HepG2 (cell line): ENCODE results near the gene ALKBH5. TPM values are rescaled to one million over a fixed set of nuclear protein-coding genes. Genes with fewer than 3 reads are reported as not detected.

Source experiments
- ADNP ChIP-seq: sonication (generic); formaldehyde crosslinking; IDR thresholded peaks from 2 replicates; pipeline ENCODE4 v1.4.0; 2020; ENCODE audit warnings: missing genetic modification reagents
- EEA1 ChIP-seq: sonication (generic); formaldehyde crosslinking; IDR thresholded peaks from 2 replicates; pipeline ENCODE4 v1.5.1; 2020; ENCODE audit warnings: mild to moderate bottlenecking, missing genetic modification reagents, borderline replicate concordance
- EED ChIP-seq: sonication (generic); formaldehyde crosslinking; IDR thresholded peaks from 2 replicates; pipeline ENCODE4 v1.5.0; 2020; ENCODE audit warnings: mild to moderate bottlenecking, missing genetic modification reagents
- HIVEP1 ChIP-seq: sonication (generic); formaldehyde crosslinking; IDR thresholded peaks from 2 replicates; pipeline ENCODE4 v1.4.0; 2020; ENCODE audit warnings: mild to moderate bottlenecking, missing genetic modification reagents
- REPIN1 ChIP-seq: sonication (generic); formaldehyde crosslinking; IDR thresholded peaks from 2 replicates; pipeline ENCODE4 v1.8.0; 2022; ENCODE audit warnings: missing genetic modification reagents, low read depth, mild to moderate bottlenecking, borderline replicate concordance
- SIN3B ChIP-seq: fragments of 150-350 bp; IDR thresholded peaks from 2 replicates; pipeline ENCODE4 v1.6.1; 2014; ENCODE audit warnings: low read length
- SMAD3 ChIP-seq: sonication (generic); formaldehyde crosslinking; IDR thresholded peaks from 2 replicates; pipeline ENCODE4 v1.4.0; 2020; ENCODE audit warnings: missing genetic modification reagents
- SP140L ChIP-seq: sonication (generic); formaldehyde crosslinking; IDR thresholded peaks from 2 replicates; pipeline ENCODE4 v1.4.0; 2020; ENCODE audit warnings: missing genetic modification reagents, borderline replicate concordance
- ZBTB38 ChIP-seq: sonication (generic); formaldehyde crosslinking; IDR thresholded peaks from 2 replicates; pipeline ENCODE4 v1.5.1; 2020; ENCODE audit warnings: mild to moderate bottlenecking, missing genetic modification reagents
- ZNF552 ChIP-seq: sonication (generic); formaldehyde crosslinking; IDR thresholded peaks from 2 replicates; pipeline ENCODE4 v1.9.0; 2022; ENCODE audit warnings: missing genetic modification reagents, mild to moderate bottlenecking, borderline replicate concordance
- ZNF605 ChIP-seq: sonication (generic); formaldehyde crosslinking; IDR thresholded peaks from 2 replicates; pipeline ENCODE4 v1.8.0; 2022; ENCODE audit warnings: mild to moderate bottlenecking, missing genetic modification reagents
- ZNF713 ChIP-seq: sonication (generic); formaldehyde crosslinking; IDR thresholded peaks from 2 replicates; pipeline ENCODE4 v1.4.0; 2020; ENCODE audit warnings: mild to moderate bottlenecking, missing genetic modification reagents
- ZNF788 ChIP-seq: sonication (generic); formaldehyde crosslinking; IDR thresholded peaks from 2 replicates; pipeline ENCODE4 v1.5.0; 2020; ENCODE audit warnings: mild to moderate bottlenecking, missing genetic modification reagents, borderline replicate concordance
- ZNF879 ChIP-seq: sonication (generic); formaldehyde crosslinking; IDR thresholded peaks from 2 replicates; pipeline ENCODE4 v1.8.1; 2023; ENCODE audit warnings: missing genetic modification reagents
- polyA plus RNA-seq, 8 experiments: library from polyadenylated mRNA; depleted of rRNA in 3 of 8; stranded (reverse) in 7 of 8; unstranded in 1 of 8; fragments of >200 nt; fragmentation: Illumina TruSeq in 4 of 8; extraction: Trizol in 4 of 8; gene quantifications; 2 replicates each; pipeline versions ENCODE4 v1.2.1 to v1.2.3, GENCODE V29; 2011 to 2016; ENCODE audit warnings: low read depth in 4 of 8, missing spikeins in 1 of 8, mixed read lengths in 1 of 8; ENCODE audit not compliant: insufficient read depth in 1 of 8
- total RNA-seq, 5 experiments: library from RNA; depleted of rRNA; stranded (reverse); fragments of >200 nt; fragmentation: Illumina TruSeq; extraction: Trizol; gene quantifications; 2 replicates each; pipeline ENCODE4 v1.2.3, GENCODE V29; 2016; ENCODE audit warnings: low read depth in 1 of 5
- TF ChIP-seq, protein P1 (sequence below): sonication (generic); formaldehyde crosslinking; IDR thresholded peaks from 2 replicates; pipeline ENCODE4 v1.4.0; 2020; ENCODE audit warnings: missing genetic modification reagents, mild to moderate bottlenecking, borderline replicate concordance
- TF ChIP-seq, protein P2 (sequence below): sonication (generic); formaldehyde crosslinking; IDR thresholded peaks from 2 replicates; pipeline ENCODE4 v1.8.0; 2022; ENCODE audit warnings: missing genetic modification reagents, mild to moderate bottlenecking, borderline replicate concordance
- TF ChIP-seq, protein P3 (sequence below): sonication (generic); formaldehyde crosslinking; IDR thresholded peaks from 2 replicates; pipeline ENCODE4 v1.4.0; 2020; ENCODE audit warnings: missing genetic modification reagents, mild to moderate bottlenecking, borderline replicate concordance
- TF ChIP-seq, protein P4 (sequence below): sonication (generic); formaldehyde crosslinking; conservative IDR thresholded peaks from 2 replicates; pipeline ENCODE4 v1.8.1; 2023; ENCODE audit warnings: missing genetic modification reagents

Gene ALKBH5
- total and polyA plus RNA-seq, 2 of the 13 experiments (the other 11 are each of a cell fraction or from before 2014, with no cell fraction given) = 68.9 to 76.9 TPM

DNA sequence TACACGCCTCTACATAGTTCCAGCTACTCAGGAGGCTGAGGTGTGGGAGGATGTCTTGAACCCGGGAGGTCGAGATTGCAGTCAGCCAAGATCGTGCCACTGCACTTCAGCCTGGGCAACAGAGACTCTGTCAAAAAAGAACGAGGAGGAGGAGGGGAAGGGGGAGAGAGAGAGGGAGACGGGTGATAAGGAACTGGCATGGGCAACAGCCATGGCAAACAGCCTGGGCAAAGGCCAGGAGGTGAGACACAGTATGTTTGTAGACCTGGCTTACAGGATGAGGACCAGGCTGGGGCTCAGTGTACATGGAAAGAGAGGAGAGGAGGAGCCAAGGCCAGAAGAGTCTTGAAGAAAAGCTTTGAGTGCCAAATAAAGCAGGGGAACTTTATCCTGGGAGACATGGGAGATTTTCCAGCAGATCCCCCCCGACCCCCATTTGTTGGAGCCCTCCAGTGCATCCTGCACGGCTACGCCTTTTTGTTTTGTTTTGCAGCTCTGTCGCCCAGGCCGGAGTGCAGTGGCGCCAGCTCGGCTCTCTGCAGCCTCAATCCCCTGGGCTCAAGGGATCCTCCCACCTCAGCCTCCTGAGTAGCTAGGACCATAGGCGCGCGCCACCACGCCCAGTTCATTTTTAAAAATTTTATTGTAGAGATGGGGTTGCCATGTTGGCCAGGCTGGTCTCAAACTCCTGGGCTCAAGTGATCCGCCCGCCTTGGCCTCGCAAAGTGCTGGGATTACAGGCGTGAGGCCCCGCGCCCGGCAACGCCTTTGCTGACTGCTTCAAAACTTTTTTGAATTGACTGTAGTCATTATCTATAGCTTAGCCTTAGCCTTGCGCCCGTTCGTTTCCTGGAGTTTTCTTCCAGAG is 1.3 kb upstream of the ALKBH5 start (continued):
- TF ChIP-seq ZNF788 = 0 out of 2 replicates have a peak, but pooled peaks have one; percentile 49
- TF ChIP-seq HIVEP1 = 0 out of 2 replicates have a peak, but pooled peaks have one; percentile 0
- TF ChIP-seq, protein P1, sequence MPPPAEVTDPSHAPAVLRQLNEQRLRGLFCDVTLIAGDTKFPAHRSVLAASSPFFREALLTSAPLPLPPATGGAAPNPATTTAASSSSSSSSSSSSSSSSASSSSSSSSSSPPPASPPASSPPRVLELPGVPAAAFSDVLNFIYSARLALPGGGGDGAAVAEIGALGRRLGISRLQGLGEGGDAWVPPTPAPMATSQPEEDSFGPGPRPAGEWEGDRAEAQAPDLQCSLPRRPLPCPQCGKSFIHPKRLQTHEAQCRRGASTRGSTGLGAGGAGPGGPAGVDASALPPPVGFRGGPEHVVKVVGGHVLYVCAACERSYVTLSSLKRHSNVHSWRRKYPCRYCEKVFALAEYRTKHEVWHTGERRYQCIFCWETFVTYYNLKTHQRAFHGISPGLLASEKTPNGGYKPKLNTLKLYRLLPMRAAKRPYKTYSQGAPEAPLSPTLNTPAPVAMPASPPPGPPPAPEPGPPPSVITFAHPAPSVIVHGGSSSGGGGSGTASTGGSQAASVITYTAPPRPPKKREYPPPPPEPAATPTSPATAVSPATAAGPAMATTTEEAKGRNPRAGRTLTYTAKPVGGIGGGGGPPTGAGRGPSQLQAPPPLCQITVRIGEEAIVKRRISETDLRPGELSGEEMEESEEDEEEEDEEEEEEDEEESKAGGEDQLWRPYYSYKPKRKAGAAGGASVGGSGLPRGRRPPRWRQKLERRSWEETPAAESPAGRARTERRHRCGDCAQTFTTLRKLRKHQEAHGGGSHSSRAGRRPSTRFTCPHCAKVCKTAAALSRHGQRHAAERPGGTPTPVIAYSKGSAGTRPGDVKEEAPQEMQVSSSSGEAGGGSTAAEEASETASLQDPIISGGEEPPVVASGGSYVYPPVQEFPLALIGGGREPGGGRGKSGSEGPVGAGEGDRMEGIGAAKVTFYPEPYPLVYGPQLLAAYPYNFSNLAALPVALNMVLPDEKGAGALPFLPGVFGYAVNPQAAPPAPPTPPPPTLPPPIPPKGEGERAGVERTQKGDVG = 0 out of 2 replicates have a peak, but pooled peaks have one; percentile 27
- no peak for TF ChIP-seq SP140L (CRISPR knock-in tag)
- 0 out of 2 replicates have a peak, but pooled peaks have one; percentile 12 for TF ChIP-seq SMAD3 (CRISPR knock-in tag)
- no peak for TF ChIP-seq SIN3B
- 0 out of 2 replicates have a peak, but pooled peaks have one; percentile 62 for TF ChIP-seq ZNF552 (CRISPR knock-in tag)
- TF ChIP-seq ZBTB38 (CRISPR knock-in tag) = peak; percentile 56; the same call in 1 of the 2 replicates
- TF ChIP-seq ZNF713 = peak; percentile 67; the same call in 1 of the 2 replicates
- 0 out of 2 replicates have a peak, but pooled peaks have one; percentile 3 for TF ChIP-seq ZNF879
- no peak for TF ChIP-seq ADNP (CRISPR knock-in tag)
- TF ChIP-seq, protein P2, sequence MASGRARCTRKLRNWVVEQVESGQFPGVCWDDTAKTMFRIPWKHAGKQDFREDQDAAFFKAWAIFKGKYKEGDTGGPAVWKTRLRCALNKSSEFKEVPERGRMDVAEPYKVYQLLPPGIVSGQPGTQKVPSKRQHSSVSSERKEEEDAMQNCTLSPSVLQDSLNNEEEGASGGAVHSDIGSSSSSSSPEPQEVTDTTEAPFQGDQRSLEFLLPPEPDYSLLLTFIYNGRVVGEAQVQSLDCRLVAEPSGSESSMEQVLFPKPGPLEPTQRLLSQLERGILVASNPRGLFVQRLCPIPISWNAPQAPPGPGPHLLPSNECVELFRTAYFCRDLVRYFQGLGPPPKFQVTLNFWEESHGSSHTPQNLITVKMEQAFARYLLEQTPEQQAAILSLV (CRISPR knock-in tag) = peak; percentile 51; the same call in 1 of the 2 replicates
- TF ChIP-seq ZNF605 (CRISPR knock-in tag) = no peak
- 0 out of 2 replicates have a peak, but pooled peaks have one; percentile 22 for TF ChIP-seq EED (CRISPR knock-in tag)
- 0 out of 2 replicates have a peak, but pooled peaks have one; percentile 35 for TF ChIP-seq EEA1 (CRISPR knock-in tag)
- TF ChIP-seq, protein P3, sequence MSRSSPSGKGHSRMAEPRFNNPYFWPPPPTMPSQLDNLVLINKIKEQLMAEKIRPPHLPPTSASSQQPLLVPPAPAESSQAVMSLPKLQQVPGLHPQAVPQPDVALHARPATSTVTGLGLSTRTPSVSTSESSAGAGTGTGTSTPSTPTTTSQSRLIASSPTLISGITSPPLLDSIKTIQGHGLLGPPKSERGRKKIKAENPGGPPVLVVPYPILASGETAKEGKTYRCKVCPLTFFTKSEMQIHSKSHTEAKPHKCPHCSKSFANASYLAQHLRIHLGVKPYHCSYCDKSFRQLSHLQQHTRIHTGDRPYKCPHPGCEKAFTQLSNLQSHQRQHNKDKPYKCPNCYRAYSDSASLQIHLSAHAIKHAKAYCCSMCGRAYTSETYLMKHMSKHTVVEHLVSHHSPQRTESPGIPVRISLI (CRISPR knock-in tag) = 0 out of 2 replicates have a peak, but pooled peaks have one; percentile 28
- TF ChIP-seq, protein P4, sequence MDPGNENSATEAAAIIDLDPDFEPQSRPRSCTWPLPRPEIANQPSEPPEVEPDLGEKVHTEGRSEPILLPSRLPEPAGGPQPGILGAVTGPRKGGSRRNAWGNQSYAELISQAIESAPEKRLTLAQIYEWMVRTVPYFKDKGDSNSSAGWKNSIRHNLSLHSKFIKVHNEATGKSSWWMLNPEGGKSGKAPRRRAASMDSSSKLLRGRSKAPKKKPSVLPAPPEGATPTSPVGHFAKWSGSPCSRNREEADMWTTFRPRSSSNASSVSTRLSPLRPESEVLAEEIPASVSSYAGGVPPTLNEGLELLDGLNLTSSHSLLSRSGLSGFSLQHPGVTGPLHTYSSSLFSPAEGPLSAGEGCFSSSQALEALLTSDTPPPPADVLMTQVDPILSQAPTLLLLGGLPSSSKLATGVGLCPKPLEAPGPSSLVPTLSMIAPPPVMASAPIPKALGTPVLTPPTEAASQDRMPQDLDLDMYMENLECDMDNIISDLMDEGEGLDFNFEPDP (CRISPR knock-in tag) = 0 out of 2 replicates have a peak, but pooled peaks have one; percentile 88
- TF ChIP-seq REPIN1 (CRISPR knock-in tag) = no peak
